Adrenal gland (tissue), 12 donors: ENCODE measurements around the gene FJX1. TPM values are rescaled to one million over a fixed set of nuclear protein-coding genes. Genes with fewer than 3 reads are reported as not detected.

Experiments used
- DNase-seq, 7 donors: peaks; one replicate each; pipeline ENCODE4 v3.0.0-alpha.2; 2019 to 2020
- H3K27ac ChIP-seq, 5 donors: fragments of 200-600 bp; sonication (generic) in 4 of 5; 1 replicate in 3 of 5; 2 replicates in 2 of 5; pipeline versions ENCODE4 v1.5.1 to v1.8.0; 2016 to 2020; ENCODE audit warnings: mild to moderate bottlenecking in 1 of 5
- H3K27me3 ChIP-seq: fragments of 200-600 bp; 2 replicates; pipeline ENCODE4 v1.8.0; 2021
- H3K36me3 ChIP-seq, 2 donors: fragments of 200-600 bp; replicated peaks in 1 of 2; 1 replicate in 1 of 2; 2 replicates in 1 of 2; pipeline versions ENCODE4 v1.5.1 to v1.8.0; 2018 to 2022
- H3K4me1 ChIP-seq, 2 donors: fragments of 200-600 bp; replicated peaks in 1 of 2; 1 replicate in 1 of 2; 2 replicates in 1 of 2; pipeline versions ENCODE4 v1.5.1 to v1.8.0; 2018 to 2021
- H3K4me3 ChIP-seq, 4 donors: fragments of 200-600 bp; sonication (generic) in 3 of 4; one replicate each; pipeline ENCODE4 v1.5.1; 2016 to 2018
- H3K9me3 ChIP-seq, 3 donors: fragments of 200-600 bp; sonication (generic) in 1 of 3; replicated peaks in 1 of 3; 1 replicate in 2 of 3; 2 replicates in 1 of 3; pipeline versions ENCODE4 v1.5.1 to v1.8.0; 2016 to 2021
- CTCF ChIP-seq, 6 experiments: fragments of 450-650 bp in 4 of 6; fragments of 200-600 bp in 2 of 6; sonication (generic) in 1 of 6; IDR thresholded peaks; 1 replicate in 5 of 6; 2 replicates in 1 of 6; pipeline versions ENCODE4 v1.5.1 to v1.8.0; 2016 to 2021; ENCODE audit warnings: antibody characterized with exemption in 6 of 6, mild to moderate bottlenecking in 2 of 6, moderate library complexity in 1 of 6
- POLR2A ChIP-seq, 2 donors: fragments of 450-650 bp; IDR thresholded peaks; one replicate each; pipeline ENCODE4 v1.6.1; 2017; ENCODE audit warnings: antibody characterized with exemption in 2 of 2, mild to moderate bottlenecking in 2 of 2, moderate library complexity in 1 of 2
- WGBS, 4 donors: extraction: QIAGEN DNeasy Blood & Tissue Kit in 2 of 4; methylation state at CpG; one replicate each; pipeline versions ENCODE4 v1.1.5 to v1.1.7; 2013 to 2017; 5-methylcytosine and 5-hydroxymethylcytosine counted together
- intact Hi-C, 2 donors: fragments of 100-400 bp; cut with DNase I; formaldehyde crosslinking; loops; one replicate each; pipeline versions ENCODE4 v1.14.1 to v1.15.0; 2022 to 2023
- polyA plus RNA-seq, 3 donors: library from polyadenylated mRNA; stranded (reverse); fragments of 200-250 nt in 2 of 3; fragments of 350-450 nt in 1 of 3; fragmentation: Illumina TruSeq in 1 of 3; extraction: RNeasy Lipid Tissue Mini Kit (QIAGEN cat#74804) in 1 of 3; gene quantifications; one replicate each; pipeline ENCODE4 v1.2.3, GENCODE V29; 2013 to 2014
- total RNA-seq, 9 donors: library from RNA; depleted of rRNA in 4 of 9; stranded (reverse); fragments of >200 nt in 4 of 9; fragments of 120-200 nt in 1 of 9; fragmentation: NEBNext Ultra II Directional in 1 of 9; extraction: Animal tissue kit (Norgen Biotek cat#: 25700) in 1 of 9; gene quantifications; one replicate each; pipeline versions ENCODE4 v1.1.0 to v1.2.4, GENCODE V29; 2013 to 2023
- donor health status: healthy with polysubstance abuse.
- donor health status: Bipolar disorder and iron deficiency.
- donor health status: DM: yes; HTN: yes; CAD: no.
- donor health status: DM: no; HTN: no; CAD: no.
- donor health status: DM: no; HTN: no; CAD: no.
- donor health status: DM: yes; HTN: yes; CAD: no.

FJX1 gene
- total and polyA plus RNA-seq, 12 donors = 1.1 to 37.1 (median 9.1) TPM

GRCh38 chr11:35602979-35603378 is 15.3 kb upstream of the FJX1 start:
- Histone ChIP-seq H3K9me3 (no peaks in the 10 kb centered on the region), H3K36me3 (no peaks in the 10 kb centered on the region), H3K4me3 (no peak overlapping the region), H3K4me1 (no peaks in the 10 kb centered on the region), H3K27ac (no peak overlapping the region), H3K27me3 (no peaks in the 10 kb centered on the region)
- 77 to 86% (median 84%) methylated on average over 3 of the region's 3 CpGs for WGBS, 4 donors
- intact Hi-C loops = no loop called here
- no peak for TF ChIP-seq POLR2A (IDR thresholded peaks at IDR 0.05)
- TF ChIP-seq CTCF (IDR thresholded peaks at IDR 0.05) = no peak
- DNase-seq = no peak

- H3K27me3 ChIP-seq = no peaks in the 10 kb centered on the region
- intact Hi-C loops = no loop called here
- no peaks in the 10 kb centered on the region for H3K9me3 ChIP-seq
- WGBS, 4 donors = 35 to 51% (median 46%) methylated on average over 5 of the region's 5 CpGs
- no peak overlapping the region for H3K4me3 ChIP-seq
- H3K4me1 ChIP-seq = no peaks in the 10 kb centered on the region
- H3K27ac ChIP-seq = peak overlapping the region in 1 of 5 donors; percentile 13
- H3K36me3 ChIP-seq = no peaks in the 10 kb centered on the region
- no peak for TF ChIP-seq POLR2A (IDR thresholded peaks at IDR 0.05)
- DNase-seq = peak in 6 of 7 donors; percentile 20 to 62 (median 37)
These were observed 12.6 kb upstream of the FJX1 start for GRCh38 chr11:35605706-35606105.

GRCh38 chr11:35606206-35606605 is 12.1 kb upstream of the FJX1 start:
- no peaks in the 10 kb centered on the region for H3K36me3 ChIP-seq
- H3K4me3 ChIP-seq = no peak overlapping the region
- TF ChIP-seq POLR2A (IDR thresholded peaks at IDR 0.05) = no peak
- TF ChIP-seq CTCF (IDR thresholded peaks at IDR 0.05) = no peak
- DNase-seq = no peak
- H3K9me3 ChIP-seq = no peaks in the 10 kb centered on the region
- intact Hi-C loops = no loop called here
- H3K27me3 ChIP-seq = no peaks in the 10 kb centered on the region
- peak overlapping the region in 1 of 5 donors; percentile 13 for H3K27ac ChIP-seq
- WGBS, 4 donors = 70 to 76% (median 74%) methylated on average over 5 of the region's 5 CpGs
- H3K4me1 ChIP-seq = no peaks in the 10 kb centered on the region

GRCh38 chr11:35608502-35608901 is 9.8 kb upstream of the FJX1 start:
- no peak for DNase-seq
- intact Hi-C loops = no loop called here
- Histone ChIP-seq H3K4me1 (no peaks in the 10 kb centered on the region), H3K9me3 (no peaks in the 10 kb centered on the region), H3K27ac (no peak overlapping the region), H3K4me3 (no peak overlapping the region), H3K36me3 (no peaks in the 10 kb centered on the region), H3K27me3 (no peaks in the 10 kb centered on the region)
- 77 to 89% (median 84%) methylated on average over 4 of the region's 4 CpGs for WGBS, 4 donors
- TF ChIP-seq POLR2A (IDR thresholded peaks at IDR 0.05) (no peak), CTCF (IDR thresholded peaks at IDR 0.05) (no peak)

- Histone ChIP-seq H3K27ac (no peak overlapping the region), H3K36me3 (no peaks in the 10 kb centered on the region), H3K27me3 (no peaks in the 10 kb centered on the region), H3K9me3 (no peaks in the 10 kb centered on the region), H3K4me1 (no peaks in the 10 kb centered on the region), H3K4me3 (no peak overlapping the region)
- intact Hi-C loops = loop anchor here (10.0 kb wide), 5 partner anchors 205 to 655 kb away; partner anchors contain the start of gene LDLRAD3 (in 1 of the 2)
- TF ChIP-seq POLR2A (IDR thresholded peaks at IDR 0.05) = no peak
- no peak for TF ChIP-seq CTCF (IDR thresholded peaks at IDR 0.05)
- 77 to 82% (median 82%) methylated on average over 6 of the region's 6 CpGs for WGBS, 4 donors
- no peak for DNase-seq
These were observed 8.6 kb upstream of the FJX1 start for GRCh38 chr11:35609656-35610055.
